Activated CD8-positive, alpha-beta T cell treated with anti-CD3 and anti-CD28 coated beads for 36 hours (primary cell): ENCODE data around the gene SLC22A6. TPM values are rescaled to one million over a fixed set of nuclear protein-coding genes. Genes with fewer than 3 reads are reported as not detected.
A peak's percentile ranks its signal among the peaks of the same experiment; 100 is the strongest.

Experiments used
- ATAC-seq: fragments of 200-7000 bp; cut with Tn5 transposase; one replicate; pipeline ENCODE4 v1.10.0; 2021; ENCODE audit warnings: mild to moderate bottlenecking, moderate library complexity
- CTCF ChIA-PET: fragments of 350-600 bp; sonication (Branson Sonifier 250); formaldehyde crosslinking; loops from one replicate; lab custom pipeline; 2021; ENCODE audit warnings: antibody characterized with exemption; lab: Charles Lee
- POLR2A ChIA-PET: fragments of 350-600 bp; sonication (Branson Sonifier 250); formaldehyde crosslinking; loops from one replicate; lab custom pipeline; 2021; ENCODE audit warnings: antibody characterized with exemption; lab: Charles Lee
- DNase-seq: peaks from one replicate; pipeline ENCODE4 v3.0.0-alpha.2; 2020
- H3K27ac Mint-ChIP-seq: one replicate; pipeline ENCODE4 v1.8.0; 2021; ENCODE audit warnings: mild to moderate bottlenecking, mixed read lengths
- H3K27me3 Mint-ChIP-seq: one replicate; pipeline ENCODE4 v1.8.0; 2021; ENCODE audit warnings: mixed read lengths
- H3K36me3 Mint-ChIP-seq: one replicate; pipeline ENCODE4 v1.8.0; 2021; ENCODE audit warnings: low read depth, mixed read lengths
- H3K4me1 Mint-ChIP-seq: one replicate; pipeline ENCODE4 v1.8.0; 2021; ENCODE audit warnings: low read depth, mixed read lengths
- H3K4me3 Mint-ChIP-seq: one replicate; pipeline ENCODE4 v1.8.0; 2021; ENCODE audit warnings: mild to moderate bottlenecking, moderate library complexity, mixed read lengths
- H3K9me3 Mint-ChIP-seq: one replicate; pipeline ENCODE4 v1.8.0; 2021; ENCODE audit warnings: mixed read lengths
- CTCF ChIP-seq: fragments of 200-600 bp; IDR thresholded peaks from one replicate; pipeline ENCODE4 v1.8.0; 2022; ENCODE audit warnings: antibody characterized with exemption, mild to moderate bottlenecking
- intact Hi-C: fragments of 100-400 bp; cut with micrococcal nuclease; formaldehyde crosslinking; loops from one replicate; pipeline ENCODE4 v1.10.0; 2022
- total RNA-seq, 2 experiments: library from RNA; stranded (reverse); gene quantifications; one replicate each; pipeline ENCODE4 v1.2.3, GENCODE V29; 2021

Gene SLC22A6
- total RNA-seq, 2 experiments from 2014 or later, result not detected

GRCh38 chr11:63022441-63022840 is 37.7 kb upstream of the SLC22A6 start:
- ATAC-seq (no peak), DNase-seq (no peak)
- H3K36me3 Mint-ChIP-seq, result no peaks in the 10 kb centered on the region
- intact Hi-C loops, result no loop called here
- H3K4me3 Mint-ChIP-seq, result no peak overlapping the region
- H3K27ac Mint-ChIP-seq, result no peak overlapping the region
- H3K4me1 Mint-ChIP-seq, result peaks cover 2% of the 10 kb centered on the region
- ChIA-PET POLR2A (interaction anchor here (1.5 to 2.6 kb wide), 3 partner anchors 116 to 120 kb away, joined by 3 to 8 read pairs (median 4); no protein-coding TSS in a partner anchor), CTCF (interaction anchor here (0.8 to 8.7 kb wide), 13 partner anchors 11 to 191 kb away, joined by 3 to 411 read pairs (median 6); no protein-coding TSS in a partner anchor)
- H3K27me3 Mint-ChIP-seq, result peaks cover 12% of the 10 kb centered on the region
- no peaks in the 10 kb centered on the region for H3K9me3 Mint-ChIP-seq
- TF ChIP-seq CTCF, result no peak

GRCh38 chr11:63020671-63021291 is 36.0 kb upstream of the SLC22A6 start:
- H3K27ac Mint-ChIP-seq, result no peak overlapping the region
- no peak for ATAC-seq
- H3K9me3 Mint-ChIP-seq, result no peaks in the 10 kb centered on the region
- POLR2A ChIA-PET, result no interaction called here
- peaks cover 12% of the 10 kb centered on the region for H3K27me3 Mint-ChIP-seq
- DNase-seq, result peak; percentile 61
- no peaks in the 10 kb centered on the region for H3K36me3 Mint-ChIP-seq
- CTCF ChIA-PET, result interaction anchor here (0.7 to 8.7 kb wide), 22 partner anchors 9 to 192 kb away, joined by 3 to 411 read pairs (median 3); no protein-coding TSS in a partner anchor
- peaks cover 2% of the 10 kb centered on the region for H3K4me1 Mint-ChIP-seq
- TF ChIP-seq CTCF, result peak; percentile 73
- intact Hi-C loops, result no loop called here
- H3K4me3 Mint-ChIP-seq, result no peak overlapping the region

- H3K9me3 Mint-ChIP-seq, result no peaks in the 10 kb centered on the region
Measured at GRCh38 chr11:63019506-63019905, 34.7 kb upstream of the SLC22A6 start.

GRCh38 chr11:63017306-63017974 is 32.7 kb upstream of the SLC22A6 start:
- Mint-ChIP-seq H3K4me1 (no peaks in the 10 kb centered on the region), H3K36me3 (no peaks in the 10 kb centered on the region), H3K9me3 (no peaks in the 10 kb centered on the region), H3K27me3 (peaks cover 7% of the 10 kb centered on the region), H3K4me3 (no peak overlapping the region), H3K27ac (no peak overlapping the region)
- ATAC-seq (no peak), DNase-seq (no peak)
- ChIA-PET POLR2A (no interaction called here), CTCF (interaction anchor here (8.7 kb wide), 1 partner anchor 112 kb away, joined by 411 read pairs; no protein-coding TSS in a partner anchor)
- TF ChIP-seq CTCF, result no peak
- intact Hi-C loops, result no loop called here

More at GRCh38 chr11:63019506-63019905, 34.7 kb upstream of the SLC22A6 start:
- intact Hi-C loops, result no loop called here
- ChIA-PET POLR2A (interaction anchor here (0.5 kb wide), 1 partner anchor 647 kb away, joined by 3 read pairs; no protein-coding TSS in a partner anchor), CTCF (interaction anchor here (0.9 to 8.7 kb wide), 5 partner anchors 11 to 175 kb away, joined by 3 to 411 read pairs (median 4); no protein-coding TSS in a partner anchor)
- no peak for TF ChIP-seq CTCF
- H3K27ac Mint-ChIP-seq, result no peak overlapping the region
- H3K36me3 Mint-ChIP-seq, result no peaks in the 10 kb centered on the region
- peaks cover 2% of the 10 kb centered on the region for H3K4me1 Mint-ChIP-seq
- ATAC-seq (no peak), DNase-seq (no peak)
- no peak overlapping the region for H3K4me3 Mint-ChIP-seq
- peaks cover 14% of the 10 kb centered on the region for H3K27me3 Mint-ChIP-seq
